Fibroblast of the aortic adventitia (primary cell): ENCODE measurements around the gene CCNDBP1. TPM values are rescaled to one million over a fixed set of nuclear protein-coding genes. Genes with fewer than 3 reads are reported as not detected.

Source experiments
- DNase-seq: peaks from one replicate; pipeline ENCODE4 v3.0.0-alpha.2; 2010; ENCODE audit warnings: low read depth
- H3K4me3 ChIP-seq: 2 replicates; pipeline ENCODE4 v1.5.1; 2011; ENCODE audit warnings: low read depth, mild to moderate bottlenecking, control low read depth, low read length, moderate library complexity
- total RNA-seq: library from RNA; depleted of rRNA; stranded (reverse); fragments of >200 nt; gene quantifications from 2 replicates; pipeline ENCODE4 v1.2.3, GENCODE V29; 2012; ENCODE audit warnings: low replicate concordance
- TF ChIP-seq, protein P1 (sequence below): IDR thresholded peaks from 2 replicates; pipeline ENCODE4 v1.5.1; 2011; ENCODE audit warnings: mild to moderate bottlenecking, low read length, control low read depth, inconsistent platforms; ENCODE audit not compliant: insufficient read depth

Gene CCNDBP1
- total RNA-seq, 1 donor = 61.2 TPM

DNA sequence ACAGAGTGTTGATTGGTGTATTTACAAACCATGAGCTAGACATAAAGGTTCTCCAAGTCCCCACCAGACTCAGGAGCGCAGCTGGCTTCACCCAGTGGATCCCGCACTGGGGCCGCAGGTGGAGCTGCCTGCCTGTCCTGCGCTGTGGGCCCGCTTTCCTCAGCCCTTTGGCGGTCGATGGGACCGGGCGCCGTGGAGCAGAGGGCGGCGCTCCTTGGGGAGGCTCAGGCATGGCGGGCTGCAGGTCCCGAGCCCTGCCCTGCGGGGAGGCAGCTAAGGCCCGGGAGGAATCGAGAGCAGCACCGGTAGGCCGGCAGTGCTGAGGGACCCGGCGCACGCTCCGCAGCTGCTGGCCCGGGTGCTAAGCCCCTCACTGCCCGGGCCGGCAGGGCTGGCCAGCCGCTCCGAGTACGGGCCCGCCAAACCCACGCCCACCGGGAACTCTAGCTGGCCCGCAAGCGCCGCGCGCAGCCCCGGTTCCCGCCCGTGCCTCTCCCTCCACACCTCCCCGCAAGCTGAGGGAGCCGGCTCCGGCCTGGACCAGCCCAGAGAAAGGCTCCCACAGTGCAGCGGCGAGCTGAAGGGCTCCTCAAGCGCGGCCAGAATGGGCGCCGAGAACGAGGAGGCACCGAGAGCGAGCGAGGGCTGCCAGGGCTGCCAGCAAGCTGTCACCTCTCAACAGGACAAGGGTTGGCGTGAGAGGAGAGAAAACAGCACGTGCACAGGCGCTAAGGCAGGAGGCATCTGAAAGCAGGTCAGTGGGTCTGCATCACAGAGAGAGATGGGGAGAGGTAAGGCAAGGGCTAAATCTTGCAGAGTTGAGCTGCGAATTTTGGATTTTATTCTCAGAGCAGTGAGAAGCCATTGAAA lies 41.5 kb downstream of the CCNDBP1 start:
- no peak overlapping the region for H3K4me3 ChIP-seq
- no peak for DNase-seq
- TF ChIP-seq, protein P1, sequence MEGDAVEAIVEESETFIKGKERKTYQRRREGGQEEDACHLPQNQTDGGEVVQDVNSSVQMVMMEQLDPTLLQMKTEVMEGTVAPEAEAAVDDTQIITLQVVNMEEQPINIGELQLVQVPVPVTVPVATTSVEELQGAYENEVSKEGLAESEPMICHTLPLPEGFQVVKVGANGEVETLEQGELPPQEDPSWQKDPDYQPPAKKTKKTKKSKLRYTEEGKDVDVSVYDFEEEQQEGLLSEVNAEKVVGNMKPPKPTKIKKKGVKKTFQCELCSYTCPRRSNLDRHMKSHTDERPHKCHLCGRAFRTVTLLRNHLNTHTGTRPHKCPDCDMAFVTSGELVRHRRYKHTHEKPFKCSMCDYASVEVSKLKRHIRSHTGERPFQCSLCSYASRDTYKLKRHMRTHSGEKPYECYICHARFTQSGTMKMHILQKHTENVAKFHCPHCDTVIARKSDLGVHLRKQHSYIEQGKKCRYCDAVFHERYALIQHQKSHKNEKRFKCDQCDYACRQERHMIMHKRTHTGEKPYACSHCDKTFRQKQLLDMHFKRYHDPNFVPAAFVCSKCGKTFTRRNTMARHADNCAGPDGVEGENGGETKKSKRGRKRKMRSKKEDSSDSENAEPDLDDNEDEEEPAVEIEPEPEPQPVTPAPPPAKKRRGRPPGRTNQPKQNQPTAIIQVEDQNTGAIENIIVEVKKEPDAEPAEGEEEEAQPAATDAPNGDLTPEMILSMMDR = no peak

GRCh38 chr15:43229977-43230376 lies 44.8 kb downstream of the CCNDBP1 start:
- TF ChIP-seq, protein P1 = no peak
- no peak overlapping the region for H3K4me3 ChIP-seq
- DNase-seq = no peak

GRCh38 chr15:43230640-43231115 lies 45.5 kb downstream of the CCNDBP1 start:
- TF ChIP-seq, protein P1 = no peak
- no peak overlapping the region for H3K4me3 ChIP-seq
- DNase-seq = peak; percentile 55

- H3K4me3 ChIP-seq = no peak overlapping the region
- TF ChIP-seq, protein P1 = no peak
- peak; percentile 15 for DNase-seq
These were observed 47.2 kb downstream of the CCNDBP1 start for GRCh38 chr15:43232289-43232874.

DNA sequence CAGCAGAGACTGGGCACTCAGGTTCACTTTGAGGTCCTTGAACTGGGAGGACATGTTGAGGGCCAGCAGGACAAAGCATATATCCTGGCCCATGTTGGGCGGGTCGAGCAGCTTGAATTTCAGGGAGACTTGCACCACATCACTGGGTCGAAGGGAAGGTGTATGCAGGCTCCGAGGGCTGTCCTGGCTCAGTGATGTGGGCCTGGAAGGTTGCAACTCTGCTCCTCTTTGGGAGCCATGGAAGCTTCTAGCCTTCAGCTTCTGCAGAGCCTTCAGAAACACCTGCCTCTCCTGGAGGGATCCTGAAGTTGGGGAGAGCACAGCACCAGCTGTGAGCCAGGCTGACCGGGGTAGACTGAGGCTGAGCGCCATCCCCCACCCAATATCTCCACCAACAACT lies 50.3 kb downstream of the CCNDBP1 start:
- TF ChIP-seq, protein P1 = no peak
- DNase-seq = no peak

GRCh38 chr15:43237842-43238470 lies 52.8 kb downstream of the CCNDBP1 start:
- no peak overlapping the region for H3K4me3 ChIP-seq
- TF ChIP-seq, protein P1 = no peak
- DNase-seq = no peak

More for the DNA sequence above, 50.3 kb downstream of the CCNDBP1 start:
- H3K4me3 ChIP-seq = no peak overlapping the region
